GM12875 (cell line): Measurements from ENCODE around the gene TUFT1.
"Not testable (repeated sequence)": the region's sequence is repeated elsewhere in the genome, so short reads cannot be mapped to it uniquely, and the experiment has no call there.

Experiments used
- H3K4me3 ChIP-seq: one replicate; pipeline ENCODE4 v1.5.1; 2011; ENCODE audit warnings: low read depth, low read length, control low read depth
- TF ChIP-seq, protein P1 (sequence below): IDR thresholded peaks from 2 replicates; pipeline ENCODE4 v1.5.1; 2011; ENCODE audit warnings: low read depth, mild to moderate bottlenecking, control low read depth, inconsistent platforms, low read length, moderate library complexity, borderline replicate concordance; ENCODE audit not compliant: insufficient read depth

The TUFT1 gene

DNA sequence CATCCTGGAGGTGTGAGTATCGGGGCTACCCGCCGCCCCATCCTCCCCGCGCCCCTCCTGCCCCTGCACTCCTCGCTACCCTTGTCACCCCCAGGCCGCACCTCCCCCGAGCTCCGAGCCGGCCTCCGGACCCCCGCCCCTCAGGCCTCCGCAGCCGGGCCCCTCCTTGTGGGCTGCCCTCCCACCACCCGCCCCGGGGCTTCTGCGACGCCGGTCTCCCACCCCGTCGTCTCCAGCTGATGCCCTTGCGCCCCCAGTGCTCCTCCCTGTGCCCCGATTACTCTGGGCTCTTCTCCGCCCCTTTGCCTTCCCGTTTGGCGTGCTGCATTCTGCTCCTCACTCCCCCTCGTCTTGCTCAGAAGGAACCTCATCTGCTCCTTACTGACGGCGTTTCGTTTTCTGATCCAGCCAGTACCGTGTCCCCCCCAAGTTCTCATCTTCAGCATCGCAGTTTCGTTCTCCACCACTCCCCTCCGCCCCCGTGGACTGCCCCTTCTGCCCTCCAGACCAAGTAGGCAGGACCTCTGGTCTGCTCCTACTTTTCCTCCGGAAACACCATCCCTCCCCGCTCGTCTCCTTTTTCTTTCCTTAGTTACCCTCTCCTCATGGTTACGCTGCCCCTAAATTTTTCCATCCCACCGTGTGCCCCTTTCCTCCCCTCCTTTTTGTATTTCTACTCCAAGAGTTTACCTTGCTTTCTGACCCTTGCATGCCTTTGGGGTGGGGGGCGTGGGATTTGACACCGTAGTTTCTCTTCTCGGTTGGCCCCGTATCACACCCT is 72.6 kb downstream of the TUFT1 start:
- TF ChIP-seq, protein P1, sequence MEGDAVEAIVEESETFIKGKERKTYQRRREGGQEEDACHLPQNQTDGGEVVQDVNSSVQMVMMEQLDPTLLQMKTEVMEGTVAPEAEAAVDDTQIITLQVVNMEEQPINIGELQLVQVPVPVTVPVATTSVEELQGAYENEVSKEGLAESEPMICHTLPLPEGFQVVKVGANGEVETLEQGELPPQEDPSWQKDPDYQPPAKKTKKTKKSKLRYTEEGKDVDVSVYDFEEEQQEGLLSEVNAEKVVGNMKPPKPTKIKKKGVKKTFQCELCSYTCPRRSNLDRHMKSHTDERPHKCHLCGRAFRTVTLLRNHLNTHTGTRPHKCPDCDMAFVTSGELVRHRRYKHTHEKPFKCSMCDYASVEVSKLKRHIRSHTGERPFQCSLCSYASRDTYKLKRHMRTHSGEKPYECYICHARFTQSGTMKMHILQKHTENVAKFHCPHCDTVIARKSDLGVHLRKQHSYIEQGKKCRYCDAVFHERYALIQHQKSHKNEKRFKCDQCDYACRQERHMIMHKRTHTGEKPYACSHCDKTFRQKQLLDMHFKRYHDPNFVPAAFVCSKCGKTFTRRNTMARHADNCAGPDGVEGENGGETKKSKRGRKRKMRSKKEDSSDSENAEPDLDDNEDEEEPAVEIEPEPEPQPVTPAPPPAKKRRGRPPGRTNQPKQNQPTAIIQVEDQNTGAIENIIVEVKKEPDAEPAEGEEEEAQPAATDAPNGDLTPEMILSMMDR: no peak
- H3K4me3 ChIP-seq: peak overlapping the region; percentile 93

DNA sequence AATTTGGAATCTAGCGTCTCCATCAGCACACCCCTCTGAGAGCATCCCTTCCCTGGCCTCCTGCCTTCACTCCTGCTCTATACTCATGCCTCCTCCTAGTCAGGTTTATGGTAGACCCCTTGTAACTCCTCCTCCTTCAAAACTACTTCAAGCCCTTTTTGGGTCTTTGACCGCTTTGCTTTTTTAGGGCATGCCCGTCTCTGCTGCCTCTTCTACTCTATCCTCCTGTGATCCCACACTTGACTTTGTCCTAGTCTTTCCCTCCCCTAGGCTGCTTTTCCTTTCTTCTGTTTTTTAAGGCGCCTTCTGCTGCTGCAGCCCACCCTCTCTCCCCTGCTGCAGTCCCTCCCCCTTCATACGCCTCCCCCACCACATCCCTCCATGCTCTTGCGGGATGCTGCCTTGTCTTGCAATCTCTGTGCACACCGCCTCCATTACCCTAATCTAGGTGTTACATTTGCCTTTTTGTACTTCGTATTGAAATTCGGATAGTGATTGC is 73.2 kb downstream of the TUFT1 start:
- H3K4me3 ChIP-seq: no peak overlapping the region
- TF ChIP-seq, protein P1: no peak

DNA sequence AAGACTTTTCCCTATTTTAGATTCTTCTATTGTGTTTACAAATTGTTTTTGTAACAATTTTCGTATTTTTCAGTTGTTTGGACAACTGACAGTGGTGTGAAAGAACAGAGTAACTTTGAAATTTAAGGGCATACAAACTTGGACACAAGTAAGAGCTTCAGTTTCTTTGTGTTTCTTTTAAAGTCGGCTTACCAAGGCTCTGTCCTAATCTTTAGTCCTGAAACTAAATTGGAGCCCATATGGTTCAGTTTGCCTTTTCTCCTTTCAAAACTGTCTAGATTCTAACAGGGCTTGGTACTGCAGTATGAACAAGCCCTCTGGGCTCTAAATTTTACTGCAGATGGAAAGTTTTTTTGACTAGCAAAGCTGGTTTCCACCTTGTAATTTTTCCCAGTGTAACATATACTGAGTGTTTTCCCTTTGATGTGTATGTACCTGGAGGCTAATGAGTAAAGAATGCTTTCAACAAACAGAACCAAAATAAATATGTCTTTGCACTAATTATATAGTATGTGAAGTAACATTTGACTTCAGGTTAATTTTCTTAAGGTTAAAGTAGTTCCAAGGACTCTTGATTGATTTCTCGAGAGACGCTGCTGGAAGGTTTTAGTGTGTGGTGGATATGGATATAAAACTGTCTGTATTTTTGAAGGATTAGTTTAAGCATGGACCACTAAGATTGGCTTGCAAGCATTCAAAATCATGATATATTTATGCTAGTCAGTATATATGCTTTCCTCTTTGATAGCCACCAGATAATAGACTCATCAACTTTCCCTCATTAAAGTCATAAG is 75.8 kb downstream of the TUFT1 start:
- H3K4me3 ChIP-seq: no peak overlapping the region
- TF ChIP-seq, protein P1: no peak

DNA sequence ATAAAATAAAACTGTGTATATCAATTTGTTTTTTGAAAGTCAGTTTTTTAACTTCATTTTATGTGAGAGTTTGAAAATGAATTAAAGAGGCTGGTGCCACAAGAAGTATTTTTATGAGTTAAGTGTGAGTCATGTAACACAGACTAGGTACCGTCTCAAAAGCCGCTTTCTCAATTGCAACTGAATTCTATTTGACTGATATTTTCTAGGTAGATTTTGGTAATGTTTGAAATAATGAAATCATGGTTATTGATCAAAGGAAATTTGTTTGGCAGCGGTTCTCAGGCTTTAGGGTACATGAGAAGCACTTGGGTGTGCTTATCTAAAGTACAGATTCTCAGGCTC is 76.4 kb downstream of the TUFT1 start:
- no peak overlapping the region for H3K4me3 ChIP-seq
- TF ChIP-seq, protein P1: no peak

DNA sequence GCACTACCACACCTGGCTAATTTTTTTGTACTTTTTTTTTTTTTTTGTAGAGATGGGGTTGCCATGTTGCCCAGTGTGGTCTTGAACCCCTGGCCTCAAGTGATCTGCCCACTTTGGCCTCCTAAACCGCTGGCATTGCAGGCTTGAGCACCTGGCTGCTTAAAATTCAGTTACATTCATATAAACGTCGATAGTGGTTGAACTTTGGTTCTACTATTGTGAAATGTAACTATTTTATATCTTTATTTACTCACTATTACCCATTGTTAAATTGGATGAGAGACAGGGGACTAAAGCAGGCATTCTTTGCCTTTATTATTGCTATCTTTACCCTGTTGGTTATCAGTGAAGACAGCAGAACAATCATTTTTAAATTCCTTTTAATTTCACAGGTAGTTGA is 77.9 kb downstream of the TUFT1 start:
- no peak overlapping the region for H3K4me3 ChIP-seq
- TF ChIP-seq, protein P1: no peak

DNA sequence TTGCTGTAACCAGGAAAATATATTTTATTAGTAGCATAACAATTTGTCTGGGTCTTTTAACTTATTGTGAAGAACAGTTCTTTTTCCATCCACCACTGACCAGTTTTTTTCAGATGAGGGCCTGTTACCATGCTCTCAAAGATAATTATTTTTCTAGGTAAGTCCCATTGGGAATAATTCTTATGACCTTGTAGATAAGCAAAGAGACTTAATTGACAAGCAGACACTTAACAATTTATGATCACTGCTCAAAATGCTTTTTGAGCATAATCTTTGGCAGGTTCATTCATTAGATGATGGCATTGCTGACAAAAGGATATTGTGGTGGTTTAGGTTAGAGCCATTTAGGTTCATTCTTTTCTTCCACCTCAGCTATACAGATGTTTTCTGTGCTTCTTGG is 78.4 kb downstream of the TUFT1 start:
- H3K4me3 ChIP-seq: no peak overlapping the region
- TF ChIP-seq, protein P1: no peak

DNA sequence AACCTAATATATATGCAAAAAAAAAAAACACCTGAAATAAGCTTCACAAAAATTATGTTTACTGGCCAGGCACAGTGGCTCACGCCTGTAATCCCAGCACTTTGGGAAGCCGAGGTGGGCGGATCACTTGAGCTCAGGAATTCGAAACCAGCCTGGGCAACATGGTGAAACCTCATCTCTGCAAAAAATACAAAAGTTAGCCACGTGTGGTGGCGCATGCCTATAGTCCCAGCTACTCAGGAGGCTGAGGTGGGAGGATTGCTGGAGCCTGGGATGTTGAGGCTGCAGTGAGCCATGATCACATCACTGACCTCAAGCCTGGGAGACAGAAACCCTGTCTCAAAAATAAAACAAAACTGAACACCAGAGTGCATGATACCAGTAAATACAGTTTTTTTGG is 78.9 kb downstream of the TUFT1 start:
- not testable (repeated sequence) for H3K4me3 ChIP-seq
